GM19463 (cell line): ENCODE results near the gene SESTD1.

Experiments
- ATAC-seq: cut with Tn5 transposase; IDR thresholded peaks from one replicate; pipeline ENCODE4 v1.9.1; 2021; ENCODE audit warnings: mild to moderate bottlenecking, moderate library complexity; ENCODE audit not compliant: unreplicated experiment

Gene SESTD1, protein sequence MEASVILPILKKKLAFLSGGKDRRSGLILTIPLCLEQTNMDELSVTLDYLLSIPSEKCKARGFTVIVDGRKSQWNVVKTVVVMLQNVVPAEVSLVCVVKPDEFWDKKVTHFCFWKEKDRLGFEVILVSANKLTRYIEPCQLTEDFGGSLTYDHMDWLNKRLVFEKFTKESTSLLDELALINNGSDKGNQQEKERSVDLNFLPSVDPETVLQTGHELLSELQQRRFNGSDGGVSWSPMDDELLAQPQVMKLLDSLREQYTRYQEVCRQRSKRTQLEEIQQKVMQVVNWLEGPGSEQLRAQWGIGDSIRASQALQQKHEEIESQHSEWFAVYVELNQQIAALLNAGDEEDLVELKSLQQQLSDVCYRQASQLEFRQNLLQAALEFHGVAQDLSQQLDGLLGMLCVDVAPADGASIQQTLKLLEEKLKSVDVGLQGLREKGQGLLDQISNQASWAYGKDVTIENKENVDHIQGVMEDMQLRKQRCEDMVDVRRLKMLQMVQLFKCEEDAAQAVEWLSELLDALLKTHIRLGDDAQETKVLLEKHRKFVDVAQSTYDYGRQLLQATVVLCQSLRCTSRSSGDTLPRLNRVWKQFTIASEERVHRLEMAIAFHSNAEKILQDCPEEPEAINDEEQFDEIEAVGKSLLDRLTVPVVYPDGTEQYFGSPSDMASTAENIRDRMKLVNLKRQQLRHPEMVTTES

DNA sequence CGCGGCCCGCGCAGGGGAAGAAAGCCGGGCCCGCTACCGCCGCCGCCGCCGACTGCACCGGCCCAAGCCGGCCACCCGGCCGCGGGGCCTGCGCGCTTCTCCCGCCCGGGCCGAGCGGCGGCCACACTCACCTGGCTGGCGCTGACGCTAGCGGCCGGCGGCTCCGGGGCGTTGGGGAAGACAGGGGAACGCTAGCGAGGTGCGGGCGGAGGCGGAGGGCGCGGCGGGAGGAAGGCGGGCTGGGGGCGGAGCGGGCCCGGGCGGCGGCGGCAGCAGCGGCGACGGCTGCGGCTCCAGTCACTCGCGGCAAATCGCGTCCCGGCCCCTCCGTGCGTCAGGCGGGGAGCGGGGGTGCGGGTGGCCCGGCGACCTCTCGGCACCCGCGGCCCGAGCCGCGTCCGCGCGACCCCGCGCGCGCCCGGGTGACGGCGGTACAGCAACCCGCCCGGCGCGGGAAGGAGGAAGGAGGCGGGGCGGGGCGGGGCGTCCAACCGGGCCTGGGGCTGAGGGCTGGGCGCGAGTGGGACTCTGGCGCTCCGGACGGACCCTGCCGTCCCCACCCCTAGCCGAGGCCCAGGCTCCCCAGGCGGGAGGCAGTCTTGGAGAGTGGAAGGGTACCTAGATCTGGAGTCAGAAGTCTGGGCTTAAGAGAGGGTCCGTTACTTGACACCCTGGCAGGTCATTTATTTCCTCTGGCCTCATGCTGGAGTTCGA, at the start of gene SESTD1:
Gene SESTD1 (minus strand): TSS at position 465 of the 714 bp plus-strand sequence. CDS start 72,991 bp downstream, outside the sequence.
- peak; percentile 72 for ATAC-seq

DNA sequence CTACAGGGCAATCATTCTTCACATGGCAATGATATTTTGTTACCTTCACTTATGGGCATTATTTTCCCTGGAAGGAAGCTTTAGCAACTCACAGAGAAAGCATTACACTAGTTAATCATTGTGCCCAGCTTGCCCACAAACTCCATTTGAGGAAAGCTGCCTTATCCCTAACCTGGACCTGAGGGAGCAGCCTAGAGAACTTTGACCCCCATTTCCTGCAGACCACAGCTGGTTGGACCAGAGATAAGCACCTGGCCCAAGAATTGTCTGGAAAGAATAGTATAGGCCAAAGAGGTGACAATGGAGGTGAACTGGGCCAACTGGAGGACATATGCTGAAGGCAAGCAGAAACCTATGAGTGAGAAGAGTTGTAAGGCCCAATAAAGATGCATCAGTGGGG, 48.4 kb upstream of the SESTD1 start:
- ATAC-seq = no peak

DNA sequence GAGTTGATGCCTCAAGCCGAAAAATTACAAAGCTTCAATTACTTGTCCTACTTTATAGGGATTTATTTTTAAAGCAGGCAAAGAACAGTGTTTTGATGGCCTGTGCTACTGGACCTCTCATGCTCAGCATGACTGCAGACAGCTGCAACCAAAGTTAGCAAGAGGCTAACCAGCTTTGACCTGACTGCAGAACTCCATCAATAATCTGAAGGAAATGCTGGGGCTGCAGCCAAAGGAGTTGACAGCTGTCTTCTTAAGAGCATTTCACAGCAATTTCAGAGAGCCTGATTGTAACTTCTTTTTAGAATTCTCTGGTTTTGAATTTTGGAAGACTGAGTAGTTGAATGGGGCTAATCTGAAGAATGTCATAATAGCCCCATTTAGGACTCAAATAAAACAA, 46.5 kb upstream of the SESTD1 start:
- no peak for ATAC-seq

DNA sequence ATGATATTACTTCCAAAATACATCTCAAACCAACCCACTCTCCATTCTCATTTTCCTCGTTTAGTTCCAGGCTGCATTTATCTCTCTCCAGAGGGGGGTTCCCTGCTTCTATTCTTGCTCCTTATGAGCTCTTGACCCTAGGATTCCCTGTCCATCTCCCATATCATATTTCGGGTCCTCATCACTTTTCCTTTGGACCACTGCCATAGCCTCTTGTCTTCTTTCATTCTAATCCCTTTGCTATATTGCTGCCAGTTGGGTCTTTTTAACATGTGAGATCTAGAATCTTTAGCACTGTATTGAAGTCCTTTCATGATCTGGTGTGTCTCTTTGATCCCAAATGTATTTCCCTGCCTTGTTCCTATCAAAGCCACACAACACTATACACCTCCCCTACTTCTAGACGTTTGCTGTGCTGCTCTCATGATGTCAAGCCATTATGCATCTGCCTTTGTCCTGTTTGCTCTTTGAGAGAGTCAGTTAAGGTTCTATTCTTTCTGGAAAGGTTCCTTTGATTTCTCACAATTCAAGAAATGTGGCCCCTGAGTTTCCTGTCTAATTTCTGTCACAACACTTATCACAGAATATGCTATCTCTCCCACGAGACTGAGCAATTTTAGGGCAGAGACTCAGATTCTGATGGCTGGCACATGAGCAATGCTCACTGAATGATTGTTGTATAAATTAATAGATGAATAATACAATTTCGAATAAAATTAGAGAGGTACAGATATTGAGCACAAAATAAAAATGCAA, 43.2 kb upstream of the SESTD1 start:
- ATAC-seq = no peak

DNA sequence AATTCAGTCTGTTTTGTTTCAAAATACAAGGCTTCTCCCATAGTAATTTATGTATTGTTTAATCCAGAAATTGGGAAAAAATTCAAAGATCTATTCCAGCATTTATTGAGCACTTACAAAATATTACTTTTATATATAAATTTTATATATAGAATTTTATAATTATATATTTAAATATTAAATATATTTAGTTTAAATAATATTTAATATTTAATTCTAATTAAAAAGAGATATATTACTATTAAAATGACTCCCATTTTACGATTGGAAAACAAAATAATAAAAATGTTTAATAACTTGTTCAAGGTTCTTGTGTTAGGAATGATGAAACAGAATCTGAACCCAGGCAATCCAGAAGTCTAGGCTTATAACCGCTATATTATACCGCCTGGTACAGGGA, 40.5 kb upstream of the SESTD1 start:
- no peak for ATAC-seq

DNA sequence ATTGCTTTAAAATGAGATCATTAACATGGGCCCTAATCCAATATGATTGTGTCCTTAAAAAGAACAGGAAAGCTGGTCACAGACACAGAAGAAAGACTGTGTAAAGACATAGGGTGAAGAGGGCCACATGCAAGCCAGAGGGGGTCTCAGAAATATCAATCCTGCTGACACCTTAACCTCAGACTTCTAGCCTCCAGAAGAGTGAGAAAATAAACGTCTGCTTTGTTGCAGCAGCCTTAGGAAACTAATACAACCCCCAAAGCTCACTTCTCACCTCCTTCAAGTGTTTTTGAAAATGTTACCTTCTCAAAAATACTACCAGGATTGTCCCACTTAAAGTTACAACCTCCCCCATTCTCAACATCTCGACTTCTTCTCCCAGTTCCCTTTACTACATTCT, 39.8 kb upstream of the SESTD1 start:
- ATAC-seq = no peak

DNA sequence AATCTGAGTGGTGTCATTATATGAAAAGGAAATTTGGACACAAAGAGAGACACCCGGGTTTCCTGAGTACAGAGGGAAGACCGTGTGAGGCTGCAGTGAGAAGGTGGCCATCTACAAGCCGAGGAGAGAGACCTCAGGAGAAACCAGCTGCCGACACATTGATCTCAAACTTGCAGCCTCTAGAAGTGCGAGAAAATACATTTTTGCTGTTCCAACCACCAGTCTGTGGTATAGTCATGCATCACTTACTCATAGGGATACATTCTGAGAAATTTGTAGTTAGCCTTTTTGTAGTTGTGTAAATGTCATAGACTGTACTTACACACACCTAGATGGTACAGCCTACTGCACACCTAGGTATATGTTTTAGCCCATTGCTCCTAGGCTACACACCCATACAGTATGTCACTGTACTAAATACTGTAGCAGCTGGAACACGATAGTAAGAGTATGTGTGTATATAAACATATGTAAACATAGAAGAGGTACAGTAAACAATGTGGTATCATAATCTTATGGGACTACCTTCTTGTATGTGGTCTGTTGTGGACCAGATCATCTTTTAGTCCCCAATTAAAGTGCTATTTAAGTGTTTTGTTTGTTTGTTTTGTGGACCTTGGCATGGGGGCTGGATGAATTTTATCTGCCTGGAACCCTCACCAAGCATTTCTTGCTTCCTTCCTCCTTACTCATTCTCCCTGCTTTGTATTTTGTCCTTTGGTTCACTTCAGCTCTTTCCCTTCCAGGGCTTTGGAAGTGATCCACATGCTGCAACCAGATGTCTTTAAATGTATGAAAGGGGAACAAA, 38.3 kb upstream of the SESTD1 start:
- ATAC-seq = no peak

DNA sequence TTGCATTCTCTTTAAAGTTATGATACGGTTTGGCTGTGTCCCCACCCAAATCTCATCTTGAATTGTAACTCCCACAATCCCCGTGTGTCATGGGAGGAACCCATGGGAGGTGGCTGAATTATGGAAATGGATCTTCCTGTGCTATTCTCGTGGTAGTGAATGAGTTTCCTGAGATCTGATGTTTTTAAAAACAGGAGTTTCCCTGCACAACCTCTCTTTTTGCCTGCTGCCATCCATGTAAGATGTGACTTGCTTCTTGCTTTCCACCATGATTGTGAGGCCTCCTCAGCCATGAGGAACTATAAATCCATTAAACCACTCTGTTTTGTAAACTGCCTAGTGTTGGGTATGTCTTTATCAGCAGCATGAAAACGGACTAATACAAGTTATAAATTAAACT, 37.5 kb upstream of the SESTD1 start:
- no peak for ATAC-seq

DNA sequence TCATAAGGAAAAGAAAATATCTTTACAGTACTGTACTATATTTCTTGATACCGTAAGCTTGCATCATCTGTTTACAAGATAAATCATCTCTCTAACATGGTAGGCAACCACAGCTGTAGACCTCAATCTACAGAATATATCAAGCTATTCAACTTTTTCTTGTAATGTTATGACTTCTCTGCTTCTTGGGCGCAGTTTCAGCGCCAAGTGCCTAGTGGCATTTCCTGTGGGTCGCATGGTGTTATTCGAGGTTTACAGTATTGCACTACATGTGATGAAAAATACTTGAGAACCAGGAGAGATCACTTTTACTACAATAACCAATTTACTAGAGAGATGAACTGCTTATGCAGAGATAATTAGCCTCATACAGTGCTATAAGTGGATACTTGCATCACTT, 34.0 kb upstream of the SESTD1 start:
- ATAC-seq = no peak

DNA sequence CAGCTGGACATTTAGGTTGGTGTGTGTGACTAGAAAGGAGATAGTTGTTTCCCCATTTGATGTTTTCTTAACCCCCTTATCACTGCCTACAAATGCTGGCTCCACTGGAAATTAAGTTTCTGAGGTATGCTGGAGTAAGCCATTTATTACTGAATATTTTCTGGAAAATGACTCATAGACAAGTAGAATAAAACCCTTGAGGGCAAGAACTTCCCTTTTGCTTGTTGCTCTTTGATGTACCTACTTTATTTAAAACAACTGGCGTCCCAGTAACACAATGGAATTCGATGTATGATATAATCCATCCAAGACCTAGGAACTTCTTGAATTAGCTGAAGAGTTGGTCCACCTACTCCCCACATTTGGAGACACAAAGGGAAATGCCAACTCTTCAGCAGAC, 33.3 kb upstream of the SESTD1 start:
- no peak for ATAC-seq

DNA sequence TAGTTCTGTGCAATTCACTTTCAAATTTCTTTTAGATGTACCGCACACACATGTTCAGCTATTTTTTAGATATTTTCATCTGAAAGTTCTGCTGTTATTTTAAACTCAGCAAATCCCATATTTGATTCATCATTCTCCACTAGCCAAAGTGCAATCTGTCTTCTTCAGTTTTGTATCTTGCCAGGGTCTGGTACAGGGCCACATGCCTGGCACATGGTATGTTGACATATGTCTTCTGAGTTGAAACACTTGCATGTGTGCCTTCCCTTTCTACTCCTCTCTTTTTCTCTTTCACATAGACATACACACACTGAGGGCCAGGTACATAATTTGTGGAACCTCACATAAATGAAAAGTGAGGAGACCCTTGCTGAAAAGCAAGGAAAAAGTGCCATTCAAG, 25.7 kb upstream of the SESTD1 start:
- ATAC-seq = no peak

DNA sequence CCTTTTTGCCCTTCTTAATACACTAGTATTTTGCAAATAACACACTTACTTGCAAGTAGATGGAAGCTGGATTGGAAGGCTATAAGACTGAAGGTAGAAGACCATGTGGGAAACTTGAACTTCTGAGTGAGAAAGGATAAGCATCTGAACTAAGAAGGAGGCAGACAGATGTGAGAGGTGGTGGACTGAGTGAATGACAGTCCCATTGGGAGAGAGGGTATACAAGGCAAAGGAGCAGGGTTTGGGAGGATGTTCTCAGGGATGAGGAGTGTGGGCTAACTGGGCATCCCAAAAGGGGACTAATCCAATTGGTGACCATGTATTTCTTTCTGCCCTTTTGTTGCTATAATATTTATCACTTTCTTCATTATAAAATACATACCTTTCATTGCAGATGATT, 20.4 kb upstream of the SESTD1 start:
- ATAC-seq = no peak

DNA sequence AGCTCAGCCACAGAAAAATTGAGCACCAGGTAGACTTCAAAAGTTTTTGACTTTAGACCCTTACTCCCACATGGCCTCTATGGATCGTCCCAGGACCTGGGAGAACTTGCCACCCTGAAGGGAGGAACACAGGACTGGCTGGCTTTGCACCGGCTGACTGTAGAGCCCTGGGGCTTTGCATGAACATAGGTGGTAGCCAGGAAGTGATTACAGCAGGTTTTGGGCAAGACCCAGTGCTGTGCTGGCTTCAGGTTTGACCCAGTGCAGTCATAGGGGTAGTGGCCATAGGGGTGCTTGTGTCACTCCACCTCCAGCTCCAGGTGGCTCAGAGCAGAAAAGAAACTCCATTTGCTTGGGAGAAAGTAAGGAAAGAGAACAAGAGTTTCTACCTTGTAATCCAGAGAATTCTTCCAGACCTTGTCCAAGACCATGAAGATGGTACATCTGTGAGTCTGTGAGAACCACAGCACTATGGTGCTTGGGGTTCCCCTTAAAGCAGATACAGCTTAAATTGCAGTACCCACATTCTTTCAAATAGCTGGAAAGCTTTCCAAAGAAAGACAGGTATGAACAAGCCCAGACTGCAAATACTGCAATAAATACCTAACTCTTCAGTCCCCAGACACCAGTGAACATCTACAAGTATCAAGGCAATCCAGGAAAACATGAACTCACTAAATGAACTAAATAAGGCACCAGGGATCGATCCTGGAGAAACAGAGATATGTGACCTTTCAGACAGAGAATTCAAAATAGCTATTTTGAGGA, 13.0 kb upstream of the SESTD1 start:
- no peak for ATAC-seq

DNA sequence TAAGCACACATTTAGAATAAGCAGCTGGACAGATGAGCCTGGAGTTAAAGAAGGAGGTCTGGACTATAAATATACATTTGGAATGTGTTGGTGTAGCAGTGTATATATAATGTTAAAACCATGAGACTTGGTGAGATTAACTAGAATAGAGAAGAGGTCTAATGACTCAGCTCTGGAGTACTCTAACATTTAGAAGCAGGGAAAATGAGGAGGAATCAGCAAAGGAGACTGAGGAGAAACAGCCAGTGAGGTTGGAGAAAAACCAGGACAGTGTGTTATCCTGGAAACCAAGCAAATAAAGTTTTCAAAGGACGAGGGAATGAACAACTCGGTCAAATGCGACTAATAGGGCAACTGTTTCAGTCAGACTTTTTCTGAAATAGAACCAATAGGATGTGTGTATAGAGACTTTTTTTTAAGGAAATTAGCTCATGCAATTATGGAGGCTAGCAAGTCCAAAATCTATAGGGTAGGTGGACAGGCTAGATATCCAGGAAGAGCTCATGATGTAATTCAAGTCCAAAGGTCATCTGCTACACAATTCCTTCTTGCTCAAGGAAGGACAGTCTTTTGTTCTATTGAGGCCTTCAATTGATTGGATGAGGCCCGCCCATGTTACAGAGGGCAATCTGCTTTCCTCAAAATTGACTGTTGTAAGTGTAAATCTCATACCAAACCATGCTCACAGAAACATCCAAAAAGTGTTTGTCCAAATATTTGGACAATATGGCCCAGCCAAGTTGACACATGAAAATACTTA, 10.8 kb upstream of the SESTD1 start:
- no peak for ATAC-seq

DNA sequence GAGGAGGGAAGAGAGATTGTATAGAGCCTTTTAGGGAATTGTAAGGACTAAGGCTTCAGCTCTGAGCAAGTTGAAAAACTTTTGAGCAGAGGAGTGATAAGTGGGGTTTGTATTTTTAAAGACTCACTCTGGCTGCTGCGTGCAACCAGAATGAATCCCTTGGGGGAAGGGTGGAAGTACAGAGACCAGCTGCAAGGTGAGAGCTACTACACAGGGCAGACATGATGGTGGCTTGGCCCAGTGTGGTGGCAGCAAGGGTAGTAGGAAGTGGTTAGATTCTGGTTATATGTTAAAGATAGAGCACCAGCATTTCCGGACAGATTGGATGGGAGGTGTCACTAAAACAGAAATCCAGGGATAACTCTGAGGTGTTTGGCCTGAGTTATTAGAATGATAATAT, 10.1 kb upstream of the SESTD1 start:
- ATAC-seq = peak; percentile 98

DNA sequence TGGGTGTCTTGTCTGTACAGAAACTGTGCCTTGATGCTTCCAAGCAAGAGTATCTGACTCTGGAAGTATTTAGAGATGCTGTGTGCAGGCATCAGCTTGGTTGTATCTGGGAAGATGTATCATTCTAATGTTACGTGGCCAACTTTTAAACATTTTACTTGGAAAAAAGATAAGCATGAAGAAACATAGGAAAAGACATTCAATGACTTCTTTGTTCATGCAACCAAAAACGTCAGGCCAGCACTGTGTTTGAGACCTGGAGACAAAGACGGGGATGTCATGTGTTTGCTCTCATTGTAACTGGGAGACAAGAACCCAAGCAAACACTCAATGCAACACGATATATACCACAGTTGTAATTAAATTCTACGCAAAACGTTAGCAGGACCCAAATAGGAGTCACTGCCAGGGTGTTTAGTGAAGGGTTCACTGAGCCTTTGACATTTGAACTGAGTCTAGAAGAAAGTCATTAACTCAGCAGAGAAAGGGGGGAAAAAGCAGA, 8.9 kb upstream of the SESTD1 start:
- no peak for ATAC-seq

DNA sequence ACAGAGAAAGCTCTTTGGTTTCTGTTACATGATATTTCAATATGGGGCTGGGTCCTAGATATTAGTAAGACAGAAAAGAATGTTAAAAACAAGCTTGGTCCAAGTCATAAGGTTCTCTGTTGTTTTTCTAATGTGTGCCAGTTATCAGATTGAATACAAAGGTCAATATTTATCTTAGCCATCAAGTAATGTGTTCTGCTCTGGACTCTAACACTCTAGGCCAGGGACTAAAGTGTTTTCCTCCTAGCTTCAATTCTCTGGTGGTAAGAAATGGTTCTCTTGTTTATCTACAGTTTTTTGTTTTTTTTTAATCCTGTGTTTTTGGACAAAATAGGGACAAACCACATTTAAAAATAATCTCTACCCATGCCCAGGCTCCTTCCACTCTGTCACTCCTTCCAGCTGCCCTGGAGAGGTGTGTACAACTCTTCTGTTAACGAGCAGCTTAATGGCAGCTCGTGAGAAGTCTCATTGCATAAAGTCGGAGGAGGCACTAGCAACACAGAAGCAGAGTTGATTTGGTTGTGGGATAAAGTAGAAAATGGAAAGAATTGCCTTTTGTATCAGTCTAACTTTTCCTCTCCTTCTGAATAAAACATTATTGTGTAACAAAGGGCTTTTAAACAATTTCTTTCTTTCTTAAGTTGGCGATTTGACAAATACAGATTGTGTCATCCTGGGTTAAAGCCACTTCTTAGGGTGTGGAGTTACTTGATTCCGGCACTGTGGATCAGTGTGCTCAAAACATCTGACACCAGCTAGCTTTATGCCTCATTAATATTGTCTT, 8.0 kb upstream of the SESTD1 start:
- no peak for ATAC-seq

DNA sequence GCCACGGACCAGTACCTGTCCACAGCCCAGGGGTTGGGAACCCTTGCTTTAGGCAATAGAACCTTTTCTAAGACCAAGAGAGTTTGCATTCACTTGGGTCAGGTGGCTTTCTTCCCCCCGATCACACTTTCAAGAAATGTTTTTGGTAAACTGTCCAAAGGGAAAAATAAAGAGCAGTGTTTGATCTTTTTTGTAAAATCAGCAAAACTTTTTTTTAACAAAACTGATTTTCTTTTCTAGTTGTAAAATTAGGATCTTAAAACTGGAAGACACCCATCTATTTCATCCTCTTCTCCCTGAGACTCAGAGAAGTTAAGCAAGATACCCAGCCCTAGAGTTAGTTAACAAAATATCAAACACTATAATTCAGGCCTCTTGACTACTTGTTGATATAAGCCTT, 6.1 kb upstream of the SESTD1 start:
- ATAC-seq = no peak
